Progenitor cell of endocrine pancreas (in vitro differentiated cells): ENCODE measurements around the gene KRTAP2-3. TPM values are rescaled to one million over a fixed set of nuclear protein-coding genes. Genes with fewer than 3 reads are reported as not detected.

Experiments used
- DNase-seq: peaks from one replicate; pipeline ENCODE4 v3.0.0; 2021; ENCODE audit warnings: low spot score; ENCODE audit not compliant: unreplicated experiment
- H3K27ac Mint-ChIP-seq: 2 replicates; pipeline ENCODE4 v1.8.0; 2021; ENCODE audit warnings: mild to moderate bottlenecking, moderate library complexity, mixed read lengths
- H3K27me3 Mint-ChIP-seq: 2 replicates; pipeline ENCODE4 v1.8.0; 2021; ENCODE audit warnings: mixed read lengths
- H3K36me3 Mint-ChIP-seq: 2 replicates; pipeline ENCODE4 v1.8.0; 2022; ENCODE audit warnings: mixed read lengths; ENCODE audit not compliant: insufficient read depth
- H3K4me1 Mint-ChIP-seq: 2 replicates; pipeline ENCODE4 v1.8.0; 2021; ENCODE audit warnings: low read depth, mixed read lengths
- H3K4me3 Mint-ChIP-seq: 2 replicates; pipeline ENCODE4 v1.8.0; 2021; ENCODE audit warnings: low read depth, mild to moderate bottlenecking, moderate library complexity, mixed read lengths
- H3K9me3 Mint-ChIP-seq: 2 replicates; pipeline ENCODE4 v1.8.0; 2021; ENCODE audit warnings: low read depth, mixed read lengths
- total RNA-seq: library from RNA; stranded (reverse); gene quantifications from 2 replicates; pipeline ENCODE4 v1.2.1, GENCODE V29; 2021
- TF ChIP-seq, protein P1 (sequence below): fragments of 200-600 bp; sonication (generic); IDR thresholded peaks from one replicate; pipeline ENCODE4 v1.5.0; 2021; ENCODE audit warnings: antibody characterized with exemption, mild to moderate bottlenecking; ENCODE audit not compliant: unreplicated experiment

Gene KRTAP2-3
- total RNA-seq, 1 donor from 2014 or later, result not detected

DNA sequence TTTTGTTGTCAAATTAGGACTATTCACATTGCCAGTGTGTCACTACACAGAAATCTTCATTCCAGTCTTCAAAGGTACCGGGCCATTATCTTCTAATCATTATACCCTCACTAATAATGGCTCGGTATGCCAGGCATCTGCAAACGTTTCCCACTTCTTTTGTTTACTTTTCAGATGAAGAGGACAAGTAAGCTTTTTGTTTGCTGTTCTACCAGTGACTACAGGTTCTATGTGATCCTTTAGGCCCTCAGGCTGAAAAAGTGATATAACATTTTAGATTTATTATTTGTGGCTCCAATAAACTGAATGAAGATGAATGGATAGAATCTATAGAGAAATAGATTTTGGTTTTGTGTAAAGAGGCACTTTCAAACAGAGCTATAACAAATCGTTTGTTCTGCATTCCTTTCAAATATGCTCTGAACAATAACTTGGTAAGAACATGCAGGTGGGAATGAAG lies 50.6 kb downstream of the KRTAP2-3 start:
- no peak for DNase-seq
- no peaks in the 10 kb centered on the region for H3K9me3 Mint-ChIP-seq

More for the DNA sequence above, 50.6 kb downstream of the KRTAP2-3 start:
- peak overlapping the region; percentile 54 for H3K27ac Mint-ChIP-seq
- TF ChIP-seq, protein P1, sequence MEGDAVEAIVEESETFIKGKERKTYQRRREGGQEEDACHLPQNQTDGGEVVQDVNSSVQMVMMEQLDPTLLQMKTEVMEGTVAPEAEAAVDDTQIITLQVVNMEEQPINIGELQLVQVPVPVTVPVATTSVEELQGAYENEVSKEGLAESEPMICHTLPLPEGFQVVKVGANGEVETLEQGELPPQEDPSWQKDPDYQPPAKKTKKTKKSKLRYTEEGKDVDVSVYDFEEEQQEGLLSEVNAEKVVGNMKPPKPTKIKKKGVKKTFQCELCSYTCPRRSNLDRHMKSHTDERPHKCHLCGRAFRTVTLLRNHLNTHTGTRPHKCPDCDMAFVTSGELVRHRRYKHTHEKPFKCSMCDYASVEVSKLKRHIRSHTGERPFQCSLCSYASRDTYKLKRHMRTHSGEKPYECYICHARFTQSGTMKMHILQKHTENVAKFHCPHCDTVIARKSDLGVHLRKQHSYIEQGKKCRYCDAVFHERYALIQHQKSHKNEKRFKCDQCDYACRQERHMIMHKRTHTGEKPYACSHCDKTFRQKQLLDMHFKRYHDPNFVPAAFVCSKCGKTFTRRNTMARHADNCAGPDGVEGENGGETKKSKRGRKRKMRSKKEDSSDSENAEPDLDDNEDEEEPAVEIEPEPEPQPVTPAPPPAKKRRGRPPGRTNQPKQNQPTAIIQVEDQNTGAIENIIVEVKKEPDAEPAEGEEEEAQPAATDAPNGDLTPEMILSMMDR, result no peak
- peaks cover 15% of the 10 kb centered on the region for H3K4me1 Mint-ChIP-seq
- no peaks in the 10 kb centered on the region for H3K27me3 Mint-ChIP-seq
- H3K4me3 Mint-ChIP-seq, result no peak overlapping the region
- H3K36me3 Mint-ChIP-seq, result no peaks in the 10 kb centered on the region

Other genes starting within 250 kb of the KRTAP2-3 start
- gene KRT10, start 237.5 kb downstream of the KRTAP2-3 start, total RNA-seq, result 33.1 and 37.5 TPM in 2 replicates
- not detected in 2 replicates for gene KRT12, start 192.9 kb downstream of the KRTAP2-3 start, total RNA-seq
- not detected in 2 replicates for gene KRT20, start 174.9 kb downstream of the KRTAP2-3 start, total RNA-seq
- 2.1 and 3.8 TPM in 2 replicates for gene KRT23, start 122.5 kb downstream of the KRTAP2-3 start, total RNA-seq
- gene KRT39, start 93.2 kb downstream of the KRTAP2-3 start, total RNA-seq, result not detected in 2 replicates
- 0.13 TPM in 1 of 2 replicates, not detected in the other for gene KRT40, start 75.8 kb downstream of the KRTAP2-3 start, total RNA-seq
- gene KRTAP3-3, start 66.0 kb downstream of the KRTAP2-3 start, total RNA-seq, result not detected in 2 replicates
- not detected in 2 replicates for gene KRTAP3-2, start 60.2 kb downstream of the KRTAP2-3 start, total RNA-seq
- gene KRTAP3-1, start 51.0 kb downstream of the KRTAP2-3 start, total RNA-seq, result not detected in 2 replicates
- not detected in 2 replicates for gene KRTAP1-5, start 32.9 kb downstream of the KRTAP2-3 start, total RNA-seq
- not detected in 2 replicates for gene KRTAP1-4, start 29.9 kb downstream of the KRTAP2-3 start, total RNA-seq
- gene KRTAP1-3, start 25.2 kb downstream of the KRTAP2-3 start, total RNA-seq, result not detected in 2 replicates
- not detected in 2 replicates for gene KRTAP1-1, start 18.7 kb downstream of the KRTAP2-3 start, total RNA-seq
- gene KRTAP2-1, start 12.8 kb downstream of the KRTAP2-3 start, total RNA-seq, result not detected in 2 replicates
- not detected in 2 replicates for gene KRTAP2-2, start 4.9 kb downstream of the KRTAP2-3 start, total RNA-seq
- gene KRTAP2-4, start 5.8 kb upstream of the KRTAP2-3 start, total RNA-seq, result not detected in 2 replicates
- gene KRTAP4-7, start 24.0 kb upstream of the KRTAP2-3 start, total RNA-seq, result not detected in 2 replicates
- gene KRTAP4-8, start 38.0 kb upstream of the KRTAP2-3 start, total RNA-seq, result not detected in 2 replicates
- gene KRTAP4-16, start 42.1 kb upstream of the KRTAP2-3 start, total RNA-seq, result not detected in 2 replicates
- gene KRTAP4-9, start 45.3 kb upstream of the KRTAP2-3 start, total RNA-seq, result not detected in 2 replicates
- gene KRTAP4-11, start 58.3 kb upstream of the KRTAP2-3 start, total RNA-seq, result not detected in 2 replicates
- gene KRTAP4-12, start 64.1 kb upstream of the KRTAP2-3 start, total RNA-seq, result not detected in 2 replicates
- gene KRTAP4-6, start 80.4 kb upstream of the KRTAP2-3 start, total RNA-seq, result not detected in 2 replicates
- not detected in 2 replicates for gene KRTAP4-5, start 89.7 kb upstream of the KRTAP2-3 start, total RNA-seq
- gene KRTAP4-4, start 100.6 kb upstream of the KRTAP2-3 start, total RNA-seq, result not detected in 2 replicates
- not detected in 2 replicates for gene KRTAP4-3, start 108.1 kb upstream of the KRTAP2-3 start, total RNA-seq
- not detected in 2 replicates for gene KRTAP4-2, start 118.1 kb upstream of the KRTAP2-3 start, total RNA-seq
- not detected in 2 replicates for gene KRTAP4-1, start 124.8 kb upstream of the KRTAP2-3 start, total RNA-seq
- not detected in 2 replicates for gene KRTAP9-1, start 129.8 kb upstream of the KRTAP2-3 start, total RNA-seq
- gene KRTAP9-2, start 166.5 kb upstream of the KRTAP2-3 start, total RNA-seq, result not detected in 2 replicates
- not detected in 2 replicates for gene KRTAP9-3, start 172.3 kb upstream of the KRTAP2-3 start, total RNA-seq
- gene KRTAP9-8, start 177.9 kb upstream of the KRTAP2-3 start, total RNA-seq, result not detected in 2 replicates
- not detected in 2 replicates for gene KRTAP9-4, start 189.6 kb upstream of the KRTAP2-3 start, total RNA-seq
- gene KRTAP9-9, start 195.3 kb upstream of the KRTAP2-3 start, total RNA-seq, result not detected in 2 replicates
- not detected in 2 replicates for gene KRTAP9-6, start 205.3 kb upstream of the KRTAP2-3 start, total RNA-seq
- not detected in 2 replicates for gene KRTAP9-7, start 215.6 kb upstream of the KRTAP2-3 start, total RNA-seq
- gene KRTAP29-1, start 242.7 kb upstream of the KRTAP2-3 start, total RNA-seq, result not detected in 2 replicates
- not detected in 2 replicates for gene KRTAP16-1, start 249.2 kb upstream of the KRTAP2-3 start, total RNA-seq